Fibroblast of lung (primary cell): ENCODE measurements around the gene AFAP1L1. TPM values are rescaled to one million over a fixed set of nuclear protein-coding genes. Genes with fewer than 3 reads are reported as not detected.

Experiments
- DNase-seq, 2 donors: peaks; one replicate each; pipeline versions ENCODE4 v3.0.0 to v3.0.0-alpha.2; 2010; ENCODE audit warnings: low read depth in 2 of 2
- H2AFZ ChIP-seq: 2 replicates; pipeline ENCODE4 v1.5.1; 2012; ENCODE audit warnings: low read length, control low read depth, inconsistent platforms
- H3K27ac ChIP-seq: 2 replicates; pipeline ENCODE4 v1.5.1; 2011; ENCODE audit warnings: low read length, control low read depth; ENCODE audit not compliant: insufficient read depth
- H3K27me3 ChIP-seq: 2 replicates; pipeline ENCODE4 v1.5.1; 2011; ENCODE audit warnings: mild to moderate bottlenecking, low read length; ENCODE audit not compliant: control insufficient read depth, insufficient read depth
- H3K36me3 ChIP-seq: 2 replicates; pipeline ENCODE4 v1.5.1; 2011; ENCODE audit warnings: low read length; ENCODE audit not compliant: control insufficient read depth, insufficient read depth
- H3K4me1 ChIP-seq: 2 replicates; pipeline ENCODE4 v1.5.1; 2011; ENCODE audit warnings: low read length; ENCODE audit not compliant: control insufficient read depth, insufficient read depth; ENCODE audit errors: extremely low read depth
- H3K4me2 ChIP-seq: 2 replicates; pipeline ENCODE4 v1.5.1; 2011; ENCODE audit warnings: low read length, control low read depth; ENCODE audit not compliant: insufficient read depth; ENCODE audit errors: extremely low read depth
- H3K4me3 ChIP-seq, 4 experiments: fragments of 200-600 bp in 1 of 4; sonication (generic) in 1 of 4; replicated peaks in 1 of 4; 2 replicates each; pipeline ENCODE4 v1.5.1; 2011 to 2016; ENCODE audit warnings: low read length in 4 of 4, low read depth in 3 of 4, mild to moderate bottlenecking in 3 of 4, control low read depth in 2 of 4, inconsistent platforms in 1 of 4, mixed read lengths in 1 of 4; ENCODE audit not compliant: insufficient read depth in 1 of 4; ENCODE audit errors: control extremely low read depth in 1 of 4
- H3K79me2 ChIP-seq: 2 replicates; pipeline ENCODE4 v1.5.1; 2012; ENCODE audit warnings: mild to moderate bottlenecking, low read length, inconsistent platforms; ENCODE audit not compliant: control insufficient read depth, insufficient read depth
- H3K9ac ChIP-seq: 2 replicates; pipeline ENCODE4 v1.5.1; 2011; ENCODE audit warnings: mild to moderate bottlenecking, low read length, control low read depth; ENCODE audit not compliant: insufficient read depth
- H3K9me3 ChIP-seq: 2 replicates; pipeline ENCODE4 v1.5.1; 2012; ENCODE audit warnings: low read depth, low read length; ENCODE audit not compliant: control insufficient read depth, insufficient read depth
- H4K20me1 ChIP-seq: 2 replicates; pipeline ENCODE4 v1.5.1; 2011; ENCODE audit warnings: low read length; ENCODE audit not compliant: control insufficient read depth, insufficient read depth; ENCODE audit errors: extremely low read depth
- CTCF ChIP-seq, 2 donors: IDR thresholded peaks in 1 of 2; conservative IDR thresholded peaks in 1 of 2; 1 replicate in 1 of 2; 2 replicates in 1 of 2; pipeline ENCODE4 v1.5.1; 2011 to 2012; ENCODE audit warnings: low read length in 2 of 2, control low read depth in 1 of 2, inconsistent platforms in 1 of 2, low read depth in 1 of 2, mild to moderate bottlenecking in 1 of 2
- EZH2 ChIP-seq: IDR thresholded peaks from 2 replicates; pipeline ENCODE4 v1.5.1; 2012; ENCODE audit warnings: low read length, control low read depth, mild to moderate bottlenecking; ENCODE audit errors: missing control alignments
- polyA plus RNA-seq, 2 donors: library from polyadenylated mRNA; depleted of rRNA in 1 of 2; stranded (reverse) in 1 of 2; unstranded in 1 of 2; fragments of >200 nt; gene quantifications; 2 replicates each; pipeline ENCODE4 v1.2.1, GENCODE V29; 2011 to 2012; ENCODE audit warnings: missing spikeins in 1 of 2
- total RNA-seq: library from RNA; depleted of rRNA; stranded (reverse); fragments of >200 nt; gene quantifications from 2 replicates; pipeline ENCODE4 v1.2.1, GENCODE V29; 2014

Gene AFAP1L1
- total and polyA plus RNA-seq, 2 donors (not counting 1 experiment from before 2014, with no cell fraction given) = 3.0 to 7.1 TPM

- Histone ChIP-seq H3K79me2 (peaks cover 6% of the 10 kb centered on the region), H3K27ac (no peak overlapping the region), H3K4me1 (peaks cover 2% of the 10 kb centered on the region), H3K36me3 (peaks cover 17% of the 10 kb centered on the region), H3K9me3 (no peaks in the 10 kb centered on the region), H3K27me3 (no peaks in the 10 kb centered on the region), H3K4me2 (no peak overlapping the region), H2AFZ (no peak overlapping the region), H3K4me3 (no peak overlapping the region), H4K20me1 (no peaks in the 10 kb centered on the region), H3K9ac (no peak overlapping the region)
- no peak for DNase-seq
- TF ChIP-seq CTCF (conservative IDR thresholded peaks at IDR 0.05 in 1 of 2, IDR thresholded peaks at IDR 0.05 in 1 of 2; ENCODE audit: low read depth in 1 of 2, low read length in 2 of 2) (no peak), EZH2 (no peak)
Measured at GRCh38 chr5:149352169-149352568, 80.5 kb downstream of the AFAP1L1 start.

- peaks cover 4% of the 10 kb centered on the region for H3K4me1 ChIP-seq
- H3K79me2 ChIP-seq = no peaks in the 10 kb centered on the region
- DNase-seq = no peak
- H3K9ac ChIP-seq = no peak overlapping the region
- H4K20me1 ChIP-seq = no peaks in the 10 kb centered on the region
- H3K27ac ChIP-seq = no peak overlapping the region
- no peak for TF ChIP-seq EZH2
- no peak for TF ChIP-seq CTCF (conservative IDR thresholded peaks at IDR 0.05 in 1 of 2, IDR thresholded peaks at IDR 0.05 in 1 of 2; ENCODE audit: low read depth in 1 of 2, low read length in 2 of 2)
- no peak overlapping the region for H2AFZ ChIP-seq
- no peak overlapping the region for H3K4me3 ChIP-seq
- no peak overlapping the region for H3K4me2 ChIP-seq
- H3K27me3 ChIP-seq = no peaks in the 10 kb centered on the region
- no peaks in the 10 kb centered on the region for H3K9me3 ChIP-seq
- peaks cover 17% of the 10 kb centered on the region for H3K36me3 ChIP-seq
Measured at GRCh38 chr5:149353911-149354310, 82.3 kb downstream of the AFAP1L1 start.

- H3K27ac ChIP-seq = no peak overlapping the region
- TF ChIP-seq CTCF (conservative IDR thresholded peaks at IDR 0.05 in 1 of 2, IDR thresholded peaks at IDR 0.05 in 1 of 2; ENCODE audit: low read depth in 1 of 2, low read length in 2 of 2) (no peak), EZH2 (no peak)
- no peaks in the 10 kb centered on the region for H4K20me1 ChIP-seq
- H3K36me3 ChIP-seq = peaks cover 11% of the 10 kb centered on the region
- no peak overlapping the region for H3K4me2 ChIP-seq
- DNase-seq = no peak
- H3K27me3 ChIP-seq = no peaks in the 10 kb centered on the region
- no peaks in the 10 kb centered on the region for H3K79me2 ChIP-seq
- H2AFZ ChIP-seq = no peak overlapping the region
- H3K9ac ChIP-seq = no peak overlapping the region
- H3K4me1 ChIP-seq = peaks cover 6% of the 10 kb centered on the region
- H3K4me3 ChIP-seq = no peak overlapping the region
- H3K9me3 ChIP-seq = no peaks in the 10 kb centered on the region
Measured at GRCh38 chr5:149355688-149356087, 84.0 kb downstream of the AFAP1L1 start.
